ENCODE measurements around the gene ANG. TPM values are rescaled to one million over a fixed set of nuclear protein-coding genes. Genes with fewer than 3 reads are reported as not detected.
A peak's percentile ranks its signal among the peaks of the same experiment; 100 is the strongest.

ANG gene
- total and polyA plus RNA-seq, 9 of the 15 experiments (the other 6 are each of a cell fraction or from before 2014, with no cell fraction given), result 0.21 to 0.73 (median 0.34) TPM; not detected in 4

DNA sequence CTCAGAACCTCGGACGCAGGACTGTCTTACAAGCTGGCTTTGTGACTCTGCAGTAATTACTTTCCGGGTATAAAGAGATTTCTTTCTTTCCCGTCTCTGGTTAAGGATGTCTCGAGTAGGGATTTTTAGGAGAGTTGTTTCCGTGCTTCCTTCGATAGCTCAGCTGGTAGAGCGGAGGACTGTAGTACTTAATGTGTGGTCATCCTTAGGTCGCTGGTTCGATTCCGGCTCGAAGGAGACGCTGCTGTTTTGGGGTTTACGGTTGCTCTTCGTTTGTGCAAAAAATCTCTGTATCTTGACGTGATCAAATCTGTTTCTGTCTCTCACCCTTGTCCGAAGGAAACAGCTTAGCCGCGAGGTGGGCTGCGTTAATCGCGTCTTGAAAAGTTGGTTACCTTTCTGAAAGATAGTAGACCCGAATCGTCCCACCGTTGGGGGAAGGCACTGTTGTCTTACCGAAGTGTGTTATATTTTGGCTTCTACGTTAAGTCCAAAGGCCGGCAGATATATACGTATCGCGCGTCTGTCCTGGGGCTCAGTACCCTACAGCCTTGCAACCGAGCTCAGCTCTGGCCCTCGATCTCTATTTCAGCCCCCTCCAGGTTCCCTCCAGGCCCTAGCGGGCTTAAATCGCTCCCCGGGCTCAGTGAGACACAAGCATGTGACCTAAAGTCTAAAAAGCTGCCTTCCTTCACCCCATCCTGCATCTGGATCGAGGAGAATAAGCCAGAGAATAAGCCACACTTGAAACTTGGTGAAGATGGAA lies 5.3 kb upstream of the ANG start:
- intact Hi-C loops (cut with micrococcal nuclease), result loop anchor here (2.0 to 5.0 kb wide), 2 partner anchors 51 to 341 kb away; partner anchors contain the start of gene PARP2
- FAIRE-seq, result peak; percentile 88
- no TSS peak for BruUV-seq (replicated peaks)
- TF ChIP-seq NFIC (IDR thresholded peaks at IDR 0.05), result peak; percentile 69; the same call in 1 of the 2 replicates
- TF ChIP-seq ZNF644 (tag; IDR thresholded peaks at IDR 0.05; ENCODE audit: low read depth), result 0 out of 2 replicates have a peak, but pooled peaks have one; percentile 1
- TF ChIP-seq, protein P1, sequence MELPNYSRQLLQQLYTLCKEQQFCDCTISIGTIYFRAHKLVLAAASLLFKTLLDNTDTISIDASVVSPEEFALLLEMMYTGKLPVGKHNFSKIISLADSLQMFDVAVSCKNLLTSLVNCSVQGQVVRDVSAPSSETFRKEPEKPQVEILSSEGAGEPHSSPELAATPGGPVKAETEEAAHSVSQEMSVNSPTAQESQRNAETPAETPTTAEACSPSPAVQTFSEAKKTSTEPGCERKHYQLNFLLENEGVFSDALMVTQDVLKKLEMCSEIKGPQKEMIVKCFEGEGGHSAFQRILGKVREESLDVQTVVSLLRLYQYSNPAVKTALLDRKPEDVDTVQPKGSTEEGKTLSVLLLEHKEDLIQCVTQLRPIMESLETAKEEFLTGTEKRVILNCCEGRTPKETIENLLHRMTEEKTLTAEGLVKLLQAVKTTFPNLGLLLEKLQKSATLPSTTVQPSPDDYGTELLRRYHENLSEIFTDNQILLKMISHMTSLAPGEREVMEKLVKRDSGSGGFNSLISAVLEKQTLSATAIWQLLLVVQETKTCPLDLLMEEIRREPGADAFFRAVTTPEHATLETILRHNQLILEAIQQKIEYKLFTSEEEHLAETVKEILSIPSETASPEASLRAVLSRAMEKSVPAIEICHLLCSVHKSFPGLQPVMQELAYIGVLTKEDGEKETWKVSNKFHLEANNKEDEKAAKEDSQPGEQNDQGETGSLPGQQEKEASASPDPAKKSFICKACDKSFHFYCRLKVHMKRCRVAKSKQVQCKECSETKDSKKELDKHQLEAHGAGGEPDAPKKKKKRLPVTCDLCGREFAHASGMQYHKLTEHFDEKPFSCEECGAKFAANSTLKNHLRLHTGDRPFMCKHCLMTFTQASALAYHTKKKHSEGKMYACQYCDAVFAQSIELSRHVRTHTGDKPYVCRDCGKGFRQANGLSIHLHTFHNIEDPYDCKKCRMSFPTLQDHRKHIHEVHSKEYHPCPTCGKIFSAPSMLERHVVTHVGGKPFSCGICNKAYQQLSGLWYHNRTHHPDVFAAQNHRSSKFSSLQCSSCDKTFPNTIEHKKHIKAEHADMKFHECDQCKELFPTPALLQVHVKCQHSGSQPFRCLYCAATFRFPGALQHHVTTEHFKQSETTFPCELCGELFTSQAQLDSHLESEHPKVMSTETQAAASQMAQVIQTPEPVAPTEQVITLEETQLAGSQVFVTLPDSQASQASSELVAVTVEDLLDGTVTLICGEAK (IDR thresholded peaks at IDR 0.05), result peak; percentile 74
- TF ChIP-seq, protein P1 (CRISPR knock-in tag; IDR thresholded peaks at IDR 0.05), result no peak
- TF ChIP-seq ZSCAN29 (IDR thresholded peaks at IDR 0.05), result peak; percentile 44; the same call in 1 of the 2 replicates
- 0 out of 2 replicates have a peak, but pooled peaks have one; percentile 18 for TF ChIP-seq ZEB2 (IDR thresholded peaks at IDR 0.05)
- no peak for TF ChIP-seq GABPB2 (CRISPR knock-in tag; conservative IDR thresholded peaks at IDR 0.05)
- TF ChIP-seq, protein P2, sequence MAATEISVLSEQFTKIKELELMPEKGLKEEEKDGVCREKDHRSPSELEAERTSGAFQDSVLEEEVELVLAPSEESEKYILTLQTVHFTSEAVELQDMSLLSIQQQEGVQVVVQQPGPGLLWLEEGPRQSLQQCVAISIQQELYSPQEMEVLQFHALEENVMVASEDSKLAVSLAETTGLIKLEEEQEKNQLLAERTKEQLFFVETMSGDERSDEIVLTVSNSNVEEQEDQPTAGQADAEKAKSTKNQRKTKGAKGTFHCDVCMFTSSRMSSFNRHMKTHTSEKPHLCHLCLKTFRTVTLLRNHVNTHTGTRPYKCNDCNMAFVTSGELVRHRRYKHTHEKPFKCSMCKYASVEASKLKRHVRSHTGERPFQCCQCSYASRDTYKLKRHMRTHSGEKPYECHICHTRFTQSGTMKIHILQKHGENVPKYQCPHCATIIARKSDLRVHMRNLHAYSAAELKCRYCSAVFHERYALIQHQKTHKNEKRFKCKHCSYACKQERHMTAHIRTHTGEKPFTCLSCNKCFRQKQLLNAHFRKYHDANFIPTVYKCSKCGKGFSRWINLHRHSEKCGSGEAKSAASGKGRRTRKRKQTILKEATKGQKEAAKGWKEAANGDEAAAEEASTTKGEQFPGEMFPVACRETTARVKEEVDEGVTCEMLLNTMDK (IDR thresholded peaks at IDR 0.05; ENCODE audit: borderline replicate concordance, insufficient read depth, low read depth, low read length, poor library complexity, severe bottlenecking), result no peak
- 0 out of 2 replicates have a peak, but pooled peaks have one; percentile 10 for TF ChIP-seq CBX1 (IDR thresholded peaks at IDR 0.05; ENCODE audit: low read depth)

More for the DNA sequence above, 5.3 kb upstream of the ANG start:
- H3K27ac ChIP-seq (ENCODE audit: extremely low read depth, low read depth, low read length), result peak overlapping the region; percentile 65; the same call in 2 of the 3 replicates
- peaks cover 10 to 13% of the 10 kb centered on the region in 2 experiments; a peak in 3 of 5 replicates for H3K4me1 ChIP-seq (replicated peaks in 1 of 2; ENCODE audit: control insufficient read depth in 2 of 2, insufficient read depth in 2 of 2, low read length in 2 of 2)
- no peaks in the 10 kb centered on the region for H3K27me3 ChIP-seq (ENCODE audit: control insufficient read depth in 2 of 2, insufficient read depth in 2 of 2, low read length in 2 of 2)
- in situ Hi-C loops (cut with MboI), result loop anchor here (5.0 kb wide), 1 partner anchor 51 kb away; no protein-coding TSS in a partner anchor
- H2AFZ ChIP-seq (ENCODE audit: low read depth, low read length), result peak overlapping the region; percentile 92
- WGBS (ENCODE audit: insufficient coverage, low coverage, missing lambda C conversion rate), result under 1% methylated on average over 38 of the region's 38 CpGs
- H3K9me3 ChIP-seq (replicated peaks; ENCODE audit: control insufficient read depth, insufficient read depth, low read depth, low read length), result no peaks in the 10 kb centered on the region
- ChIA-PET POLR2A (interaction anchor here (0.7 to 0.9 kb wide), 2 partner anchors 70 to 141 kb away, joined by 3 to 5 read pairs; no protein-coding TSS in a partner anchor), CTCF (ENCODE audit: low intra/inter-chr PET ratio) (interaction anchor here (0.6 kb wide), 2 partner anchors 8 to 75 kb away, joined by 3 to 9 read pairs; no protein-coding TSS in a partner anchor)
- no peaks in the 10 kb centered on the region for H3K36me3 ChIP-seq (ENCODE audit: control insufficient read depth, insufficient read depth, low read length)
- DNase-seq (ENCODE audit: extremely low read depth in 1 of 4, low spot score in 3 of 4) (peak; percentile 45 to 90 (median 54)), ATAC-seq (peak; percentile 77)
- H3K9ac ChIP-seq (ENCODE audit: insufficient read depth in 1 of 2, low read depth in 2 of 2, low read length in 2 of 2), result peak overlapping the region; percentile 74 to 88
- peaks cover 9% of the 10 kb centered on the region; the same call in 1 of the 2 replicates for H4K20me1 ChIP-seq (replicated peaks; ENCODE audit: control insufficient read depth, insufficient read depth, low read length)
- H3K79me2 ChIP-seq (ENCODE audit: control insufficient read depth, insufficient read depth, low read length), result no peaks in the 10 kb centered on the region
- no peaks in the 10 kb centered on the region for H3K9me1 ChIP-seq (ENCODE audit: control insufficient read depth, insufficient read depth, low read length)
- H3K4me3 ChIP-seq, result peak overlapping the region; percentile 75
- peak overlapping the region; percentile 94 for H3K4me2 ChIP-seq (ENCODE audit: insufficient read depth, low read length)
